ENCODE results near the gene NSD1. TPM values are rescaled to one million over a fixed set of nuclear protein-coding genes. Genes with fewer than 3 reads are reported as not detected.
"Not testable (repeated sequence)": the region's sequence is repeated elsewhere in the genome, so short reads cannot be mapped to it uniquely, and the experiment has no call there.

Gene NSD1
- total RNA-seq, 1 donor from 2014 or later = 82.1 TPM

DNA sequence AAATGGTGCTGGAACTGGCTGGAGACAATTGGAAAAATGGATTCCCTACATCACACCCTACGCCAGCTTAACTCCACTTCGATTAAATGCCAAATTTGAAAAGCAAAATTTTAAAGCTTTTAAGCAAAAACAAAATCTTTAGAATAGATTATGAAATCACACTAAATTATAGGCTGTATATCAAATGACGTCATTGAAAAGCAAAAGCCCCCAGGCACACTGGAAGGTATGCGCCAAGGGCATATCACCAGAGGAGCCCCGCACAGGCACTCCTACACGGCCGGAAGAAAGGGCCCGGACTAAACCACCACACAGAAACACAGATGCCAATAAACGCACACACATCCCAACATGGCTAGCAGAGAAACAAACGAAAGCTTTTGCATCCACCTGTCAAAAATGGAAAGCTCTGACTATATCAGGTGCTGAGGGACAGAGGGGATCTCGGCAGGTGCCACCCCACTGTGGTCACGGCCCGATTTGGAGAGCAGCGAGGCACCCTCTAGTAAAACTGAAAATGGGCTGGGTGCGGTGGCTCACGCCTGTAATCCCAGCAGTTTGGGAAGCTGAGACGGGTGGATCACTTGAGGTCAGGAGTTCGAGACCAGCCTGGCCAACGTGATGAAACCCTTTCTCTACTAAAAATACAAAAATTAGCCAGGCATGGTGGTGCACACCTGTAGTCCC lies 195.1 kb downstream of the NSD1 start:
- DNase-seq (ENCODE audit: low spot score) = no peak

DNA sequence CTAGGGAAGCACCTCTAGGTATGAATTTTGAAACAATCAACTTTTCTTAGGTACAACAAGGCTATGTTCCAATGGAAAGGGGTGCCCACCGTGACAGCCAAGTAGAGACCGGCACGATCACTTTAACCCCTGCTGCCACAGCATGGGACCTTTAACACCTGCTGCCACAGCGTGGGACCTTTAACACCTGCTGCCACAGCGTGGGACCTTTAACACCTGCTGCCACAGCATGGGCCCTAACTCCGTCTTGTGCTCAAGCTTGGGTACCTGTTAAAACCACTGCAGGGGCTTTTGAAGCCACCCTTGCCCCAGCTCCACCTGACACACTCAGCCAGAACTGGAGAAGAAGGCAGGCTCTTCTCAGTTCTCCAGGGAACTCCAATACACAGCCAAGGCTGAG lies 196.3 kb downstream of the NSD1 start:
- DNase-seq (ENCODE audit: low spot score) = no peak

DNA sequence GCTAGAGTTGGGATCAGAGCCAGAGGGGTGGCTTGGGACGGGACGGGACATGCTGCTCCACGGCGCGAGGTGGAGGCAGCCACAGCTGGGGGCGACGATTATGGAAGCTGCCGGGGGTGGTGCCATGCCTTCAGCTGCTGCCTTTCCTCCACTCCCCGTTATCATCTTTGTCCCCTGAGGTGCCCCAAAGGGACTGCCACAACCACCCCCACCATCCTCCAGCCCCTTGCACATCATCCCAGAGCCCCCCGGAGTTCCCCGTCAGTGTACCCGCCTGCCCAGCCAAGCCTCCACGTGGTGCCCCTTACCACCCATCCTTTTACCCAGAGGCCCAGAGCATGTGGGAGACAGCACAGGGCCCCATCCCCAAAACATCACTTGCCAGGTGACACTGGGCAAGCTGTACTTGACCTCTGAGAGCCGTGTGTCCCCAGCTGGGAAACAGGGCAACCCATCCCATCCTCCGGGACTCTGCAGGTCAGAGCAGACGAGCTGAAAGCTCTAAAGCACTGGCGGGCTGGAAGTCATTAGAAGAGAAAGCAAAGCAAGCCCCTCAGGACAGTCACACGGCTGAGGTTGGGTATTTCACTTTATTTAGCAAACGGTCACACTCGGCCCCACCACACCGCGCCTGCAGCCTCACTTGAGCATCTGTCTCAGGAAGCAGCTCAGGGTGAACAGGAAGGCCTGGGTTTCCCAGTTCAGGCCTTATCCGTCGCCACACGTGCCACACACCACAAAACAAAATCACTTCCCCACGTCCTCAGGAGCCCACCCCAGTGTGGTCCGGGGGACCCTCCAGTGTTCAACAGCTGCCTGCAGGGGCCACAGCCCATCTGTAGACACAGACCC lies 197.6 kb downstream of the NSD1 start:
- DNase-seq (ENCODE audit: low spot score) = no peak

DNA sequence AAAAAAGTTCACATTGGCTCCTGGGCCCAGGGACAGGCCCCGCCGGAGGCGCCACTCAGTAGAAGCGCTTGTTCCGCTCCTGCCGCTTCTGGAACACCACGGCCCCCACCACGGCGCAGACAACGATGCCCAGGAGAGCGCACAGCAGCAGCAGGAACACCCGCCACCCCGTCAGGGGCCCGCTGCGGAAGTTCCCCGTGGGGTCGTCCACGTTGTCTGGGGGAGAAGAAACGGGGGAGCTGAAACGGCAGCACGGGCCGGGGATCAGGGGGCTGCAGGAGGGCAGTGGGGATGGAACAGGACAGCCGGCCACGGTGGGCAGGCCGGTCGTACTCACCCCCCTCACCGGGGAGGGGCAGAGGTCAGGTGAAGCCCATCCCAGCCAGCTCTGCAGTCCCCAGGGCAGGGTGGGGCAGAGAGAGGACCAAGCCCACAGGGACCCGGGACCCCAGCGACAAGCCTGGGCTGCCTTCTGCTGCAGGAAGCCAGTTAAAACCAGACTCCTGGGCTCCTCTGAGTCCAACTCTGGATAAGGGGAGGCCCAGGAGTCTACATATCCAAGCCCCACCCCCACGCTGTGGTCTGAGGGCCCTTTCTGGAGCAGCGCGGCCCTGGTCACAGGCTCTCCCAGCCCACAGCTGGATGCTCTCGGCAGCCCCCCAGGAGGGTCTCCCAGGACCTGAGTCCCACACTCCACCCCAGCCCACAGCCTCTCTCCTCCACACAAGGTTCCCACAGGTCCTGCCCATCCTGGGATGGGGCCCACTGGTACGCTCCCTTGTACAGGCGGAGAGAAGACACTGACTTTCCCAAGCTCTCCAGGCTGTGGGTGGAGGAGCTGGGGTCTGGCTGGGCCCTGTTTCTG lies 198.7 kb downstream of the NSD1 start:
- no peak for DNase-seq (ENCODE audit: low spot score)

DNA sequence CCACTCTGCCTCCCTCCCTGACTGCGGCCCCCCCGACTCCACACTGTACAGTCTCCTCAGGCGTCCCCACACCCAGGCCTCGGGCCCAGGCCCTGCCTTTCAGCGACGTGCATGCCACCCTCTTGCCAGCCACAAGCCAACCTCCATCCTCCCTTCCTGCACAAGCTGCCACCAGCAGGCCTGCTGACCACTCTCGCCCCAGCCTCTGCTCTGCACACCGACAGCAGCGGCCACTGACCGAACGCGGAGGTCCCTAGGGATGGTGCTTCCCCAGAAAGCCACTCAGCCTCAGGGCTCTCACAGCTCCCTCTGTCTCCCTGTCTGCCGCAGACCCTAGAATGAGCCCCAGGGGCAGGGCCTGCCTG lies 199.3 kb downstream of the NSD1 start:
- no peak for DNase-seq (ENCODE audit: low spot score)

DNA sequence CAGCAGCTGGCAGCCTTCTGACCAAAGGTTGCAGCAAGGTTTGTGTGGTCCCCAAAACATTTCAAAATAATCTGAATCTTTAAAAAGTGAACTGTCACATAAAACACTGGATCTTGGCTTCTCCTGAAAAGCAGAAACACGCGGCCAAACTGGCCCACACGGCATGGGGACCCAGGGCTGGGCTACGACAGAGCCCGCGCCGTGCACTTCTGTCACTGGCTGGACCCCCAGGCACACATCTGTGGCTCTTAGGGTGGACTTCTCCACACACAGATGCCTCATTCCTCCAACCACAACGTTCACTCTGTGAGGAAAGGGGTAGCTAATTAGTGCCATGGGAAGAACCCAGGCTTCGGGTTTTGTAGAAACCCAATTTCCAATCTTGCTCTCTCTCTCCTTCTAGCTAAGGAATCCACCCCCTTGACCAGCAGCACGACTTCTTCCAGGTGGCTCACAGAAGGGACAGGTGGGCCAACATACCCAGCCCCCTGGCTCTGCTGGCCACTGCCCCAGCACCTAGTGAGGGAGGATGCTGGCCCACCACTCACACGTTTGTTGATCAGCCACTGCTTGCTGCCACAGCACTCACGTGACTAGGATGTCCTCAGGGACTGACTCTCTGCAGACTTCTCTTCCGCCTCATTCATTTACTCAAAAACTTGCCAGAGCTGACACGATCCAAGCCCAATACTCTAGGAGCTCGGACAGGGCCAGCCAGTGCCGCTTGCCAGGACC lies 200.0 kb downstream of the NSD1 start:
- DNase-seq (ENCODE audit: low spot score) = no peak

DNA sequence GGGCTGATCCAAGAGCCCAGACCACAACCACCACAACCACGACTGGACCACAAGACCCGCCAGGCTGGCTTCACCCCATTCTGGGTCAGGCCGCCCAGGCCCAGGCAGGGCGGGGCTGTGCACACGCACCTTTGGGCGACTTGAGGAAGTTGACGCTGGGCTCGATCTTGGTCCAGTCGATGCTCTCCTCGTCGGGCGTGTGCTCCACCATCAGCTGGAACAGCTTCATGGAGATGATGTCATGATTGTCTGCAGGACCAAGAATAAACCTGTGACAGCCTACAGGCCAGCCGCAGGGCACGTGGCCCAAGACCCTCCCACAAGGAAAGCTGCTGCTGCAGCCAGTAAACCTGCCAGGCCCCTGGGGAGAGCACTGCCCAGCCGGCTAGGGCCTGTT lies 200.6 kb downstream of the NSD1 start:
- DNase-seq (ENCODE audit: low spot score) = no peak

DNA sequence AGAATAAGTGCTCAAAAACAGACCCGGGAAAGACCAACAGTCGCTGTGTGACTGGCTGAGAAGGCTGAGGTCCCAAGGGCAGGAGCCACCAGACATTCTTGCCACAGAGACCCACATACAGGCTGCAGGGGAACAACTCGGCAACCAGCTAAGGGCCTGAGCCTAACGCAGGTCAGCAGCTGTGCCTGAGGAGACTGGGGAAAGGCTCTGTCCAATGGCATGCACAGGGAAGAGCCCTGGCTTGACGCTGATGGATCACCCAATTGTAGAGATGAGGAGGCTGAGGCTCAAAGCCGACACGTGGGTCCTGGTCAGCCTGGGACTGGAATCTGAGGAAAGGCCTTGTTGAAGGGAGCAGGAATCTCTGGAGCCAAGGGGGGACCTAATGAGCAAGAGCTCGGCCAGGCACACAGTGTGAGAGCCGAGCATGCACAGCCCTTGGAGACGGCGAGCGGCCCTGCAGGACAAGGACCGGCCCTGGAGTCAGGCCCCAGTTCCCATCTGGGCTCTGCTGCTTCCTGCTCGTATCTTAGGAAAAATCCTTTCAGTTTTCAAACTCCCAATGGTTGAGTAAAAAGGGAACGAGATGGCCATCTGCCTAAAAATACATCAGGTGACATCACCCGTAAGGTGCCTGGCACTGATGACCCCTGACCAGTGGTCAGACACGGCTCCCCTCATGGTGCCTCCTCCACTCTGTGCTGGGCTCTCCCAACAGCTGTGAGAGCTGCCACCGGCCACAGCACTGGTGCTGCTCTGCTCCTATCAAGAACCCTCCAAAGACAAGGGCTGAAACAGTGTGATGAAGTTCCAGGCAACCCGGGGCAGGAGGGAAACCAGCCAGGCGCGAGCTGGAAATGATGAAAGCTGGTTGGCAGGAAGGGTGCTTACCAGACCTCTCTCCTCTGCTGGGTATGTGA lies 201.5 kb downstream of the NSD1 start:
- DNase-seq (ENCODE audit: low spot score) = no peak

DNA sequence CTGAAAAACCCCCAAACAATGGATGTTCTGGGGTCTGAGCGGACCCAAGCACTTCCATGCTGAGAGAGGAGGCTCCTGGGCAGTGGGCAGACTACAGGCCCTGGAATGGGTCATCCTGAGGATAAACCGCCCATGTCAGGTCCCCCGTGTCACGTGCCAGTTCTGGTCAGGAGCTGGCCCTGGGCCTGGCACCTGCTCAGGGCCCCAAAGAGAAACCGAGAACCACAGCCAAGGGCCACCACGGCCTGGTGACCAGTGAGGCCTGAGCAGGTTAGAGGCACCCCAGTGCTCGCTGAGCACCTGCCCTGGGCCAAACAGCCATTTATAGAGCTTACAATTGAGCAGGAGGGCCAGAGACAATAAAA lies 202.1 kb downstream of the NSD1 start:
- no peak for DNase-seq (ENCODE audit: low spot score)

DNA sequence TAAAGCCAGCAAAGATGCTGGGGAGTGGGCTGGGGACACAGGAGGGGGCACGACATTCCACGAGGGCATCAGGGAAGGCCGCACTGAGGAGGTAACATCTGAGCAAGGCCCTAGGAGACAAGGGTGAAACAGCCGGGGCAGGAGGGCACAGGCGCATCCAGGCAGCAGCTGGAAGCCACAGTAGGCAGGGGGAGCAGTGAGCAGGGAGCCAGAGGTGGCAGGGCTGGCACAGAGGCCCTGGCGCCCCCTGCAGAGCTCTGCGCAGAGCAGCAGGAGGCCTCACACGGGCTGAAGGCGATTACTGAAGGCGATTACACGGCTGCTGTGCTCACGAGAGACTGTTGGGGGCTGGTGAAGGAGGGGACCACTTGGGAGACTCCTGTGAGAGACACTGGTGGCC lies 202.5 kb downstream of the NSD1 start:
- DNase-seq (ENCODE audit: low spot score) = no peak

DNA sequence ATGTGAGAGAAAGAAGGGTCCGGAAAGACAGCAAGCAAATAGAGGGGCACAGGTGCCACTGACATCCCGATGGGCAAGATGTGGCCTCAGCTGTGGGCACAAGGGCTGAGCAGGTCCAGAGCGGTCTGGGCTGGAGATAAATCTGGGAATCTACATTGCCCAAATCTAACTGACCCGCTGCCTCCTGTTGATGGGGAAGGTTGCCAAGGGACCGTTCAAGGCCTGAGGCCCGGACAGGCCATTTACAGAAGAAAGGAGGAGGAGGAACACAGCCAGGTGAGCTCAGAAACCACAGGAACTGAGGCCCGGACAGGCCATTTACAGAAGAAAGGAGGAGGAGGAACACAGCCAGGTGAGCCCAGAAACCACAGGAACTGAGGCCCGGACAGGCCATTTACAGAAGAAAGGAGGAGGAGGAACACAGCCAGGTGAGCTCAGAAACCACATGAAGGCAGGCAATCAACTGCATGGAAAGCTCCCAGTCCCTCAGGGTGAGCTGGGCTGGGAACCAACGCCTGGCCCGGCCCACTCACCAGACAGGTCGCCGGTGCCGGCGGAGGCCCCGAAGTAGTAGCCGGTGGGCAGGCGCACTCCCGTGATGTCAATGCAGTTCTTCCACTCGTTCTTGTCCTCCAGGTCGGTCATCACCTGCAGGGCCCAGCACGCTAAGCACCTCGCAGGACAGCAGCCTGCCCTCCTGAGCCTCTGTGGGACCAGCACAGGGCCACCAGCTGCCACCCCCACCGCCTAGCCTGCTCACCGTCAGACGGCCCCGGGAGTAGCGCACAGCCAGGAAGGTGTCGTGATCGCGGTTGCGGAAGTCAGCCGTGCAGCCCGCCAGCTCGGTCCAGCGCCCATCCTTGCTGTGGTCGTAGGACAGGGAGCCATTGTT lies 203.3 kb downstream of the NSD1 start:
- DNase-seq (ENCODE audit: low spot score) = no peak

DNA sequence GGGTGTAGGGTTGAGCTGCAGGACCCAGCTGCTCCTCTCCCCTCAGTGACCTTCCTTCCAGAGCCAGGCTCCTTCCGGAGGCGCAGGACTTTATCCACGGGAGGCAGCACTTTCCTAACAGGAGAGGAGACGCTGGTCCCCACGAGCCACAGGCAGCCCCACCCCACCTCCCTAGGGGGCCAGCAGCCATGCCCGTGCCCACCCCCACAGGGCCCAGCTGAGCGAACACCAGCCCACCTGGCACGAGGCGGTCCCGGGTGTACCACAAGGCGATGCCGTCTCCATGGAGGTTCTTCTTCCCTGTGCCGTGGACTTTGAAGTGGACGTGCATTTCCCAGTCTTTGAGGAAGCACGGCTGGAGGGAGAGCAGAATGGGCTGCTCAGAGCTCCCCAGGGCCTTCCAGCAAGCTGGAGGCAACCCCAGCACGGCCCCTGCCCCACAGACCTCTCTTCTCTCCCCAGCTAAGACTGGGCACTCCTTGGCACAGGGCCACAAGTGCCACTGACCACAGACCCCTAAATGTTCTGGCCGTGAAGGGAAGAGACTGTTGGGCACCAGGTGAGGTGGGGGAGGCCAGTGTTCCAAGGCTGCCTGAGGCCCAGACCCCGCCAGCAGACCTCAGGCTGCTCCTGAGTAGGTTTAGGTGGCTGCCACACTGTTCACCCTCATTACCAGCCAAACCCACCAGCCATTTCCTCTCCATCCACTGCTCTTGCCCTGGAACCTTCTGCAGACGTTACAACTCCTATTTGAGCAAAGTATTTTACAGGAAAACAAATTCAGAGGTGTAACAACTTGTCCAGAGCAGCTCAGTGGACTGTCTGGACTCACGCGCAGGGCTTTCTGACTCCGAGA lies 204.9 kb downstream of the NSD1 start:
- DNase-seq (ENCODE audit: low spot score) = no peak

DNA sequence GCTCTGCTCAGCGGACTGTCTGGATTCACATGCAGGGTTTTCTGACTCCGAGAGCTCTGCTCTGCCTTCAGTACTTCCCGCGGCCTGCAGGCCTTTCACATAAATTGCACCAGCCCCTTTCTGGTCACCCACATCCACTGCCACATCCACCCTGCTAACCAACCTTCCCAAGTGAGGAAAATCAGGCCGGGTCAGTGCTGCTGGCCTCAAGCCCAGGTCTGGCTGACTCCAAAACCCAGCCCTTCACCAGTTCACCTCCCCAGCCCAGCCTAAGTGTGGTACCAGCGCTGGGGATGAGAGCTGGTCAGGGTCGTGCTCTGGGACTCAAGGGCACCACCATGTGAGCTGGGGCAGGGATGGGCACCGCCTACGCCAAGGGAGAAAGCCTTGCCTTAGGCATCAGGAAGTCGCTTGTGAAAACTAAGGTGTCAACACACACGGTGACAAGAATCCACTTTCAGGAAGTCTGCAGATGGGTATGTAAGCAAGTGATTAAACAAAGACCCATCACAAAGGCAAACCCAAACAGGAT lies 205.6 kb downstream of the NSD1 start:
- DNase-seq (ENCODE audit: low spot score) = no peak

DNA sequence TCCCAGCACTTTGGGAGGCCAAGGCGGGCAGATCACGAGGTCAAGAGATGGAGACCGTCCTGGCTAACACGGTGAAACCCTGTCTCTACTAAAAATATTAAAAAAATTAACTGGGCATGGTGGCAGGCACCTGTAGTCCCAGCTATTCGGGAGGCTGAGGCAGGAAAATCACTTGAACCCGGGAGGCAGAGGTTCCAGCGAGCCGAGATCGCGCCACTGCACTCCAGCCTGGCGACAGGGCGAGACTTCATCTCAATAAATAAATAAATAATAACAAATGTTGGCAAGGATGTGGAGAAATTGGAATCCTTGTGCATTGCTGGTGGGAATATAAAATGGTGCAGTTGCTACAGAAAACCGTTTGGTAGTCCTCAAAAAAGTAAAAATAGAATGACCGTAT lies 209.4 kb downstream of the NSD1 start:
- not testable (repeated sequence) for DNase-seq (ENCODE audit: low spot score)

DNA sequence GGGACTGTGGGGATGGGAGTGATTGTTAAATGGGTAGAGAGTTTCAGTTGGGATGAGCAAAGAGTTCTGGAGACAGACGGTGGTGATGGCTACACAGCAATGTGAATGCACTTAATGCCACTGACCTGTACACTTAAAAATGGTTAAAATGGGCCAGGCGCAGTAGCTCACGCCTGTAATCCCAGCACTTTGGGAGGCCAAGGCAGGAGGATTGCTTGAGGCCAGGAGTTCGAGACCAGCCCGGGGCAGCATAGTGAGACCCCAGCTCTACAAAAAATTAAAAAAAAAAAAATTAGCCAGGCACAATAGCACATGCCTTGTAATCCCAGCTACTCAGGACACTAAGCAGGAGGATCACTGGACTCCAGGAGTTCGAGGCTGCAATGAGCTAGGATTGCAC lies 210.2 kb downstream of the NSD1 start:
- no peak for DNase-seq (ENCODE audit: low spot score)

DNA sequence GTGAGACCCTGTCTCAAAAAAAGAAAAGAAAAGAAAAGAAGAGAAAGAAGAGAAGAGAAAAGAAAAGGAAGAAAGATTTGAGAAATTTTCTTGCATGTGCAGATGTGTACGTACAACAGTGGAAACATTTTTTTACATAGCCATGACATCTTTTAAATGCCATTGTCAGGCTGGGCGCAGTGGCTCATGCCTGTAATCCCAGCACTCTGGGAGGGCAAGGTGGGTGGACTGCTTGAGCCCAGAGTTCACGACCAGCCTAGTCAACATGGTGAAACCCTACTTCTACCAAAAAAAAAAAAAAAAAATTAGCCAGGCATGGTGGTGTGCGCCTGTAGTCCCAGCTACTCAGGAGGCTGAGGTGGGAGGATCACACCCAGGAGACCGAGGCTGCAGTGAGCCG lies 211.3 kb downstream of the NSD1 start:
- no peak for DNase-seq (ENCODE audit: low spot score)

DNA sequence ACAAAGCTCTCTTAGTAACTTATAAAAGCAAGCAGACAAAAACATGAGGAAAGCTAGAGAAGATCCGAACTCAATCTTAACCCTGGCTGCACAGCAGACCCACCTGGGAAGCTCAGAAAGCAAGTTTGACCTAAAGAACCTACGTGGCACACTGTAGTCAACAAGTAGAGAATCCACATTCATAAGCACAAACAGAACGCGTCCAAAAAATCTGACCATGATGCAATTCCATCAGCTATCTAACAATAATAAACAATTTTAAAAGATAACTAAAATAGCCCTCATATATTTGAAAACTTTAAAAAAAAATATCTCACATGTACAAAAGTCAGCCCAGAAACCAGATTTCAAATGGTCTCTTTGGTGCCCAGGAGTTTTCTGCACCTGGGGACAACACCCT lies 213.2 kb downstream of the NSD1 start:
- no peak for DNase-seq (ENCODE audit: low spot score)

DNA sequence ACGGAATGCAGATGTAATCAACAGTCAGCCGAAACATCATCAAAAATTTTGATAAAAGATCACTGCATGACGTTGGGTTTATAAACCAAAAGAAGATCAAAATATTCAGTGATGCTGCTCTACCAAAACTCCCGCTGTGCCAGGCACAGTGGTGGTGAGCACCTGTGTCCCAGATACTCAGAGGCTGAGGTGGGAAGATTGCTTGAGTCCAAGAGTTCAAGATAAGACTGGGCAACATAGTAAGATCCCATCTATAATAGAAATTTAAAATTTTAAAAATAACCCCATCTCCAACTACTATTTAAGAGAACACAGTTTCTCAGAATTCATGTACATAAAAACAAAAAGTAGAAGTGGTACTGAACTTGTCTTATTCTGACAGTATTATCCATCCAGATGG lies 214.1 kb downstream of the NSD1 start:
- no peak for DNase-seq (ENCODE audit: low spot score)

DNA sequence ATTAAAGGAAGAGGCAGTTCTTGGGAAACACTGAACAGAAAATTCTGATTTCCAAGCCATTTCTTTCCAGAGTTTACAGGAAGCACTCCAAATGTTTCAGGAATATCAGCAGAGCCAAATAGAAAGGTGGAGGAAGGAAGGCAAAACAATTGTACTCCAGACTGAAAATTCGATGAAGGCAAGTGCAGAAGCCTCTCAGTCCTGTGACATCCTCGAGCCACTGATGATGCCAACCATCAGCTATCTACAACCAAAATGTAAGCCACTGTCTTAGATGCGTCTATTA lies 215.7 kb downstream of the NSD1 start:
- no peak for DNase-seq (ENCODE audit: low spot score)
